Lower leg skin (tissue), 3 donors: ENCODE measurements around the gene CLIP4.

Source experiments
- POLR2A ChIP-seq, 2 donors: fragments of 450-650 bp; IDR thresholded peaks; one replicate each; pipeline ENCODE4 v1.6.1; 2016 to 2017; ENCODE audit warnings: antibody characterized with exemption in 2 of 2, mild to moderate bottlenecking in 1 of 2, moderate library complexity in 1 of 2
- TF ChIP-seq, protein P1 (sequence below), 3 donors: fragments of 450-650 bp; IDR thresholded peaks; one replicate each; pipeline ENCODE4 v1.5.1; 2016; ENCODE audit warnings: antibody characterized with exemption in 3 of 3, mild to moderate bottlenecking in 3 of 3, moderate library complexity in 2 of 3

DNA sequence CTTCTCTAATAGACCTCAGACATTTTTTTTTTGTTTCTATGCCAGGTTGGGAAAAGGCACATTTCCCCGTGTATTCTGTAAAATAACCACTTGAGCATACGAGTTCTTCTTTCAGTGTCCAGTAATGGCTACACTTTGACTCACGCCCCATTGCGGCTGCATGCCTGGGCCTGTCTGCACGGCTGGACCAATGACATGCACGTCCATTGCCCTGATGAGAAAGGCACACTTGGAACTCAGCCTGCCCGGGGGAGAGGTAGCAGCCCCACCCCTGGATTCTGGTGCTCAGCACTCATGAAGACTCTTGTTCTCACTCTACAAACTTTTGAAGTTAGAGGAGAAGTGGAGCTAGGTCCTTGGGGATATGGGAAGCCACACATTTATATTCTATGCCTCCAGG, 46.7 kb upstream of the CLIP4 start:
- TF ChIP-seq POLR2A (IDR thresholded peaks at IDR 0.05), result no peak
- TF ChIP-seq, protein P1, sequence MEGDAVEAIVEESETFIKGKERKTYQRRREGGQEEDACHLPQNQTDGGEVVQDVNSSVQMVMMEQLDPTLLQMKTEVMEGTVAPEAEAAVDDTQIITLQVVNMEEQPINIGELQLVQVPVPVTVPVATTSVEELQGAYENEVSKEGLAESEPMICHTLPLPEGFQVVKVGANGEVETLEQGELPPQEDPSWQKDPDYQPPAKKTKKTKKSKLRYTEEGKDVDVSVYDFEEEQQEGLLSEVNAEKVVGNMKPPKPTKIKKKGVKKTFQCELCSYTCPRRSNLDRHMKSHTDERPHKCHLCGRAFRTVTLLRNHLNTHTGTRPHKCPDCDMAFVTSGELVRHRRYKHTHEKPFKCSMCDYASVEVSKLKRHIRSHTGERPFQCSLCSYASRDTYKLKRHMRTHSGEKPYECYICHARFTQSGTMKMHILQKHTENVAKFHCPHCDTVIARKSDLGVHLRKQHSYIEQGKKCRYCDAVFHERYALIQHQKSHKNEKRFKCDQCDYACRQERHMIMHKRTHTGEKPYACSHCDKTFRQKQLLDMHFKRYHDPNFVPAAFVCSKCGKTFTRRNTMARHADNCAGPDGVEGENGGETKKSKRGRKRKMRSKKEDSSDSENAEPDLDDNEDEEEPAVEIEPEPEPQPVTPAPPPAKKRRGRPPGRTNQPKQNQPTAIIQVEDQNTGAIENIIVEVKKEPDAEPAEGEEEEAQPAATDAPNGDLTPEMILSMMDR (IDR thresholded peaks at IDR 0.05), result no peak
